Measurements from ENCODE around the gene SH3GL3. TPM values are rescaled to one million over a fixed set of nuclear protein-coding genes. Genes with fewer than 3 reads are reported as not detected.
A peak's percentile ranks its signal among the peaks of the same experiment; 100 is the strongest.

The SH3GL3 gene
- total and polyA plus RNA-seq, 8 donors: 0.56 to 3.3 (median 1.4) TPM; not detected in 4

DNA sequence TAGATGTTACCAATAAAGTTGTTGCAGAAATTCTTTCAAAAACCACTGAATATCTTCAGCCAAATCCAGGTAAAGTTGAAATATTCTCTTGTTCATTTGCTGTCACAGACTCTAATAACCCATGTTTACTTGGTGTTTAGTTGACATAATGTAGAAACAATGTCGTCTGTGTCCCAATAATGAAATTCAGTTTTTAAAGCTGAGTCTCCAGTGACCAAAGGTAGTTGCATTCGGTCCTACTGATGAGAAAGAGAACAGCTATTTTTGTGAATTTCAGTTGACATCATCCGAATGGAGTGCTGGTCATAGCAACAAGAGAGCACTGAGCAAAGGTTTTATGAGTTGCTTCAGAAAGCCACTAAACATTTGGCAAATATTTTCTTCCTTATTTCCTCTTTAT is 118.0 kb downstream of the SH3GL3 start:
- intact Hi-C loops (cut with DNase I; ENCODE audit: low total_unique reads): loop anchor here (5.0 kb wide), 1 partner anchor 472 kb away; no protein-coding TSS in a partner anchor
- Histone ChIP-seq H3K27ac (no peak overlapping the region), H3K9me3 (no peaks in the 10 kb centered on the region), H3K27me3 (no peaks in the 10 kb centered on the region), H3K4me3 (no peak overlapping the region), H3K36me3 (no peaks in the 10 kb centered on the region), H3K4me1 (no peaks in the 10 kb centered on the region)
- WGBS, 5 donors: 55 to 63% (median 60%) methylated on average over 3 of the region's 3 CpGs
- no peak for DNase-seq
- no peak for TF ChIP-seq POLR2AphosphoS5 (IDR thresholded peaks at IDR 0.05)
- no peak for TF ChIP-seq EP300 (IDR thresholded peaks at IDR 0.05)
- no peak for TF ChIP-seq POLR2A (IDR thresholded peaks at IDR 0.05)
- TF ChIP-seq, protein P1, sequence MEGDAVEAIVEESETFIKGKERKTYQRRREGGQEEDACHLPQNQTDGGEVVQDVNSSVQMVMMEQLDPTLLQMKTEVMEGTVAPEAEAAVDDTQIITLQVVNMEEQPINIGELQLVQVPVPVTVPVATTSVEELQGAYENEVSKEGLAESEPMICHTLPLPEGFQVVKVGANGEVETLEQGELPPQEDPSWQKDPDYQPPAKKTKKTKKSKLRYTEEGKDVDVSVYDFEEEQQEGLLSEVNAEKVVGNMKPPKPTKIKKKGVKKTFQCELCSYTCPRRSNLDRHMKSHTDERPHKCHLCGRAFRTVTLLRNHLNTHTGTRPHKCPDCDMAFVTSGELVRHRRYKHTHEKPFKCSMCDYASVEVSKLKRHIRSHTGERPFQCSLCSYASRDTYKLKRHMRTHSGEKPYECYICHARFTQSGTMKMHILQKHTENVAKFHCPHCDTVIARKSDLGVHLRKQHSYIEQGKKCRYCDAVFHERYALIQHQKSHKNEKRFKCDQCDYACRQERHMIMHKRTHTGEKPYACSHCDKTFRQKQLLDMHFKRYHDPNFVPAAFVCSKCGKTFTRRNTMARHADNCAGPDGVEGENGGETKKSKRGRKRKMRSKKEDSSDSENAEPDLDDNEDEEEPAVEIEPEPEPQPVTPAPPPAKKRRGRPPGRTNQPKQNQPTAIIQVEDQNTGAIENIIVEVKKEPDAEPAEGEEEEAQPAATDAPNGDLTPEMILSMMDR (IDR thresholded peaks at IDR 0.05): no peak

- Histone ChIP-seq H3K4me1 (no peaks in the 10 kb centered on the region), H3K36me3 (no peaks in the 10 kb centered on the region), H3K27ac (no peak overlapping the region), H3K27me3 (no peaks in the 10 kb centered on the region), H3K9me3 (no peaks in the 10 kb centered on the region), H3K4me3 (no peak overlapping the region)
- TF ChIP-seq POLR2AphosphoS5 (IDR thresholded peaks at IDR 0.05): no peak
- no peak for TF ChIP-seq EP300 (IDR thresholded peaks at IDR 0.05)
- TF ChIP-seq, protein P1 (IDR thresholded peaks at IDR 0.05): peak in 3 of 7 experiments; percentile 29 to 49 (median 39)
- no peak for TF ChIP-seq POLR2A (IDR thresholded peaks at IDR 0.05)
- peak in 1 of 2 donors; percentile 63 for DNase-seq
- WGBS, 5 donors: 12 to 20% (median 16%) methylated on average over 4 of the region's 4 CpGs
- intact Hi-C loops (cut with DNase I; ENCODE audit: low total_unique reads): loop anchor here (5.0 kb wide), 1 partner anchor 472 kb away; no protein-coding TSS in a partner anchor
Observed at GRCh38 chr15:83565553-83566159, 118.5 kb downstream of the SH3GL3 start.

DNA sequence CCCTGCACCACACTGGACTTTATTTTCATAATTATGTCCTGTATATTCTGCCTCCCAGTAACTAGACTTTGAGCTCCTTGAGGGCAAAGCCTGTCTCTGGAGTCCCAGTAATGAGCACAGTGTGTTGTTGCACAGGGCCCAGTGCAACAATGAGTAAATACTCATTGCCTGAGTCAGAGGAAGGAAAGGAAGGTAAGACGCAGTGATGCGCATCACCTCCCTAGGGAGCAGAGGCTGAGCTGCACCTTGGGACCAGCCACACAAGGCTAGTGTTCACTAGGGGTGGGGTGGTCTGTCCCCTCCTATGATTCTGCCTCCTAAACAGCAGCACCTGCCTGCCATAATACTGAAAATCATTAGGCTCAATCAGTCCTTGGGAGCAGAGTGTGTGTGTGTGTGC is 120.2 kb downstream of the SH3GL3 start:
- Histone ChIP-seq H3K27ac (no peak overlapping the region), H3K4me3 (no peak overlapping the region), H3K36me3 (no peaks in the 10 kb centered on the region), H3K4me1 (no peaks in the 10 kb centered on the region), H3K9me3 (no peaks in the 10 kb centered on the region), H3K27me3 (no peaks in the 10 kb centered on the region)
- no peak for DNase-seq
- no peak for TF ChIP-seq POLR2A (IDR thresholded peaks at IDR 0.05)
- TF ChIP-seq POLR2AphosphoS5 (IDR thresholded peaks at IDR 0.05): no peak
- no peak for TF ChIP-seq EP300 (IDR thresholded peaks at IDR 0.05)
- WGBS, 5 donors: 73 to 96% (median 90%) methylated on average over 2 of the region's 2 CpGs
- intact Hi-C loops (cut with DNase I; ENCODE audit: low total_unique reads): loop anchor here (5.0 kb wide), 1 partner anchor 470 kb away; no protein-coding TSS in a partner anchor

GRCh38 chr15:83569341-83569740 is 122.2 kb downstream of the SH3GL3 start:
- TF ChIP-seq POLR2A (IDR thresholded peaks at IDR 0.05) (no peak), POLR2AphosphoS5 (IDR thresholded peaks at IDR 0.05) (no peak), EP300 (IDR thresholded peaks at IDR 0.05) (no peak)
- TF ChIP-seq, protein P1 (IDR thresholded peaks at IDR 0.05): no peak
- H3K4me3 ChIP-seq: no peak overlapping the region
- no peak overlapping the region for H3K27ac ChIP-seq
- H3K27me3 ChIP-seq: peaks cover 0 to 8% (median 0%) of the 10 kb centered on the region in 3 donors
- intact Hi-C loops (cut with DNase I; ENCODE audit: low total_unique reads): loop anchor here (5.0 kb wide), 1 partner anchor 468 kb away; no protein-coding TSS in a partner anchor
- no peaks in the 10 kb centered on the region for H3K4me1 ChIP-seq
- H3K36me3 ChIP-seq: no peaks in the 10 kb centered on the region
- DNase-seq: no peak
- H3K9me3 ChIP-seq: no peaks in the 10 kb centered on the region

DNA sequence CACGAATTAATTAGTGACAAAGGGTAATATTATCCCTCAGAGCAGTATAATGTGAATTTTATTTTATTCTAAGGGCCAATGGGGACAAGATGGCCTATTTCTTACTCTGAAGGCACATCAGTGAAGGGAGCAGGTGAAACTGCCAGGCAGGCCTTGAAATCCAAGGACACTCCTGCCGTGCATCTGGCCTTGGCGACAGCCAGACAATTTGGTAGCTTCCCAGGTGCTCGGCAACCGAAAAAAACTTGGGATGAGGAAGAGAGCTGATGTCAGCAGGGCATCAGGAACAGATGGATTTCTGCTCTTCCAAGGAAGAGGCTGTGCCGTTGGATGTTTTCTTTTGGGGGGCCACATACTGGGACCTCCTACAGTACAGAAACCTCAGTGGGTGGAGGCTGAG is 123.6 kb downstream of the SH3GL3 start:
- H3K9me3 ChIP-seq: no peaks in the 10 kb centered on the region
- no peaks in the 10 kb centered on the region for H3K4me1 ChIP-seq
- peaks cover 0 to 8% (median 0%) of the 10 kb centered on the region in 3 donors for H3K27me3 ChIP-seq
- no peak for DNase-seq
- WGBS, 5 donors: 62 to 72% (median 69%) methylated on average over 6 of the region's 6 CpGs
- H3K36me3 ChIP-seq: no peaks in the 10 kb centered on the region
- intact Hi-C loops (cut with DNase I; ENCODE audit: low total_unique reads): loop anchor here (10.0 kb wide), 1 partner anchor 174 kb away; no protein-coding TSS in a partner anchor
- no peak overlapping the region for H3K27ac ChIP-seq
- no peak overlapping the region for H3K4me3 ChIP-seq
- TF ChIP-seq POLR2A (IDR thresholded peaks at IDR 0.05) (no peak), POLR2AphosphoS5 (IDR thresholded peaks at IDR 0.05) (no peak)
- TF ChIP-seq, protein P1 (IDR thresholded peaks at IDR 0.05): no peak
